H9 (cell line): ENCODE data around the gene PPM1H. TPM values are rescaled to one million over a fixed set of nuclear protein-coding genes. Genes with fewer than 3 reads are reported as not detected.

Experiments used
- DNase-seq: peaks from one replicate; pipeline ENCODE4 v3.0.0-alpha.2; 2017
- H2AFZ ChIP-seq: one replicate; pipeline ENCODE4 v1.6.1; 2013; ENCODE audit warnings: mild to moderate bottlenecking, low read length, control low read depth, moderate library complexity
- H2AK5ac ChIP-seq: 2 replicates; pipeline ENCODE4 v1.6.1; 2013; ENCODE audit warnings: low read length, control low read depth, mixed read lengths; ENCODE audit not compliant: insufficient read length
- H2BK120ac ChIP-seq: one replicate; pipeline ENCODE4 v1.6.1; 2013; ENCODE audit warnings: low read depth, mild to moderate bottlenecking, low read length, control low read depth, inconsistent platforms; ENCODE audit not compliant: poor library complexity, severe bottlenecking
- H2BK12ac ChIP-seq: 2 replicates; pipeline ENCODE4 v1.6.1; 2013; ENCODE audit warnings: low read length, control low read depth, mixed read lengths, low read depth; ENCODE audit not compliant: insufficient read length
- H2BK15ac ChIP-seq: 2 replicates; pipeline ENCODE4 v1.6.1; 2013; ENCODE audit warnings: low read depth, low read length, control low read depth
- H2BK20ac ChIP-seq: one replicate; pipeline ENCODE4 v1.6.1; 2013; ENCODE audit warnings: low read depth, mild to moderate bottlenecking, low read length, control low read depth, inconsistent platforms; ENCODE audit not compliant: poor library complexity, severe bottlenecking
- H2BK5ac ChIP-seq: 2 replicates; pipeline ENCODE4 v1.6.1; 2013; ENCODE audit warnings: low read length, control low read depth, mixed read lengths; ENCODE audit not compliant: insufficient read length
- H3K14ac ChIP-seq: 2 replicates; pipeline ENCODE4 v1.6.1; 2013; ENCODE audit warnings: low read length, control low read depth; ENCODE audit not compliant: insufficient read depth
- H3K18ac ChIP-seq: 2 replicates; pipeline ENCODE4 v1.6.1; 2013; ENCODE audit warnings: low read depth, mild to moderate bottlenecking, mixed read lengths, low read length, control low read depth; ENCODE audit not compliant: insufficient read length
- H3K23ac ChIP-seq: 2 replicates; pipeline ENCODE4 v1.6.1; 2013; ENCODE audit warnings: low read length, control low read depth, mixed read lengths, low read depth; ENCODE audit not compliant: insufficient read length
- H3K23me2 ChIP-seq: 2 replicates; pipeline ENCODE4 v1.6.1; 2013; ENCODE audit warnings: low read depth, mild to moderate bottlenecking, mixed read lengths, low read length, control low read depth; ENCODE audit not compliant: insufficient read length, poor library complexity, severe bottlenecking
- H3K27ac ChIP-seq: 2 replicates; pipeline ENCODE4 v1.5.1; 2013; ENCODE audit warnings: low read length, control low read depth, mixed read lengths, low read depth; ENCODE audit not compliant: insufficient read length
- H3K27me3 ChIP-seq: 2 replicates; pipeline ENCODE4 v1.6.1; 2013; ENCODE audit warnings: low read length, control low read depth, inconsistent platforms; ENCODE audit not compliant: insufficient read depth
- H3K4ac ChIP-seq: 2 replicates; pipeline ENCODE4 v1.6.1; 2013; ENCODE audit warnings: low read depth, mild to moderate bottlenecking, control low read depth, inconsistent platforms, low read length, moderate library complexity
- H3K4me1 ChIP-seq: 2 replicates; pipeline ENCODE4 v1.6.1; 2013; ENCODE audit warnings: low read length, control low read depth, inconsistent platforms; ENCODE audit not compliant: insufficient read depth
- H3K4me2 ChIP-seq: 2 replicates; pipeline ENCODE4 v1.6.1; 2013; ENCODE audit warnings: low read length, control low read depth, mixed read lengths; ENCODE audit not compliant: insufficient read length, insufficient read depth
- H3K56ac ChIP-seq: 2 replicates; pipeline ENCODE4 v1.6.1; 2013; ENCODE audit warnings: low read depth, mild to moderate bottlenecking, mixed read lengths, low read length, control low read depth; ENCODE audit not compliant: insufficient read length
- H3K79me1 ChIP-seq: 2 replicates; pipeline ENCODE4 v1.6.1; 2013; ENCODE audit warnings: low read depth, mild to moderate bottlenecking, moderate library complexity, low read length, control low read depth, inconsistent platforms; ENCODE audit not compliant: insufficient read depth, poor library complexity, severe bottlenecking
- H3K79me2 ChIP-seq: 2 replicates; pipeline ENCODE4 v1.6.1; 2013; ENCODE audit warnings: low read length, control low read depth, inconsistent platforms; ENCODE audit not compliant: insufficient read depth
- H3K9ac ChIP-seq: 2 replicates; pipeline ENCODE4 v1.6.1; 2013; ENCODE audit warnings: low read length, control low read depth, mixed read lengths; ENCODE audit not compliant: insufficient read length; ENCODE audit errors: extremely low read depth
- H3K9me3 ChIP-seq: one replicate; pipeline ENCODE4 v1.6.1; 2013; ENCODE audit warnings: low read depth, low read length, inconsistent platforms; ENCODE audit not compliant: control insufficient read depth
- H3T11ph ChIP-seq: one replicate; pipeline ENCODE4 v1.6.1; 2013; ENCODE audit warnings: mild to moderate bottlenecking, low read length, control low read depth, inconsistent platforms
- H4K20me1 ChIP-seq: one replicate; pipeline ENCODE4 v1.6.1; 2013; ENCODE audit not compliant: control insufficient read depth, insufficient read length, insufficient read depth
- H4K5ac ChIP-seq: 2 replicates; pipeline ENCODE4 v1.6.1; 2013; ENCODE audit warnings: low read depth, mild to moderate bottlenecking, mixed read lengths, low read length, control low read depth; ENCODE audit not compliant: insufficient read length
- H4K8ac ChIP-seq: replicated peaks from 2 replicates; pipeline ENCODE4 v1.6.1; 2013; ENCODE audit warnings: low read length, control low read depth, mixed read lengths, low read depth; ENCODE audit not compliant: insufficient read length
- H4K91ac ChIP-seq: 2 replicates; pipeline ENCODE4 v1.6.1; 2013; ENCODE audit warnings: low read depth, mild to moderate bottlenecking, moderate library complexity, mixed read lengths, low read length, control low read depth; ENCODE audit not compliant: insufficient read length
- H3K27ac Mint-ChIP-seq, 3 experiments: 2 replicates in 2 of 3; 3 replicates in 1 of 3; pipeline ENCODE4 v1.8.0; 2020 to 2021; ENCODE audit warnings: mixed read lengths in 3 of 3, mild to moderate bottlenecking in 1 of 3, moderate library complexity in 1 of 3
- H3K27me3 Mint-ChIP-seq: 2 replicates; pipeline ENCODE4 v1.8.0; 2021; ENCODE audit warnings: low read depth, mild to moderate bottlenecking, moderate library complexity, mixed read lengths
- H3K36me3 Mint-ChIP-seq, 3 experiments: 2 replicates in 2 of 3; 3 replicates in 1 of 3; pipeline ENCODE4 v1.8.0; 2020 to 2021; ENCODE audit warnings: low read depth in 3 of 3, mixed read lengths in 3 of 3; ENCODE audit not compliant: insufficient read depth in 1 of 3
- H3K4me1 Mint-ChIP-seq, 2 experiments: 2 replicates each; pipeline ENCODE4 v1.8.0; 2020; ENCODE audit warnings: mixed read lengths in 2 of 2
- H3K4me3 Mint-ChIP-seq, 2 experiments: 2 replicates in 1 of 2; 3 replicates in 1 of 2; pipeline ENCODE4 v1.8.0; 2020 to 2021; ENCODE audit warnings: mild to moderate bottlenecking in 2 of 2, mixed read lengths in 2 of 2, moderate library complexity in 1 of 2
- H3K9me3 Mint-ChIP-seq, 2 experiments: 2 replicates in 1 of 2; 3 replicates in 1 of 2; pipeline ENCODE4 v1.8.0; 2020; ENCODE audit warnings: mild to moderate bottlenecking in 2 of 2, mixed read lengths in 2 of 2, moderate library complexity in 1 of 2
- CTCF ChIP-seq: fragments of 200-600 bp; sonication (generic); conservative IDR thresholded peaks from 3 replicates; pipeline ENCODE4 v1.8.0; 2021; ENCODE audit warnings: antibody characterized with exemption, mild to moderate bottlenecking
- WGBS: extraction: QIAGEN DNeasy Blood & Tissue Kit; methylation state at CpG from one replicate; pipeline ENCODE4 v1.1.7; 2013; ENCODE audit warnings: missing lambda C conversion rate, low lambda C conversion rate, mixed read lengths; ENCODE audit not compliant: insufficient read length; ENCODE audit errors: extremely low coverage; 5-methylcytosine and 5-hydroxymethylcytosine counted together
- total RNA-seq: library from RNA; stranded (reverse); gene quantifications from 2 replicates; pipeline ENCODE4 v1.2.1, GENCODE V29; 2021

The PPM1H gene
- total RNA-seq, 1 experiment from 2014 or later, result 22.1 TPM

GRCh38 chr12:62694632-62695031, 240.3 kb downstream of the PPM1H start:
- no peak overlapping the region for H3K4ac ChIP-seq
- Mint-ChIP-seq H3K27ac (no peak overlapping the region), H3K27me3 (no peaks in the 10 kb centered on the region), H3K4me3 (no peak overlapping the region), H3K4me1 (peaks cover 5% of the 10 kb centered on the region in 2 experiments; a peak in 3 of 4 replicates), H3K36me3 (peaks cover 24 to 30% (median 27%) of the 10 kb centered on the region in 3 experiments), H3K9me3 (no peaks in the 10 kb centered on the region)
- no peaks in the 10 kb centered on the region for H4K20me1 ChIP-seq
- H3K9me3 ChIP-seq, result no peaks in the 10 kb centered on the region
- H2AK5ac ChIP-seq, result no peak overlapping the region
- H2AFZ ChIP-seq, result no peak overlapping the region
- no peak overlapping the region for H4K8ac ChIP-seq
- H2BK120ac ChIP-seq, result no peak overlapping the region
- no peak overlapping the region for H3K18ac ChIP-seq
- H2BK5ac ChIP-seq, result no peak overlapping the region
- TF ChIP-seq CTCF, result no peak
- no peak overlapping the region for H2BK15ac ChIP-seq
- no peaks in the 10 kb centered on the region for H3K79me1 ChIP-seq
- H3K27me3 ChIP-seq, result no peaks in the 10 kb centered on the region
- no peak overlapping the region for H3K27ac ChIP-seq
- no CpG with 5 or more reads among the region's 3 CpGs for WGBS
- no peak overlapping the region for H3T11ph ChIP-seq
- no peak overlapping the region for H4K91ac ChIP-seq
- DNase-seq, result no peak
- H3K4me1 ChIP-seq, result no peaks in the 10 kb centered on the region
- no peak overlapping the region for H2BK20ac ChIP-seq
- H2BK12ac ChIP-seq, result no peak overlapping the region
- no peaks in the 10 kb centered on the region for H3K79me2 ChIP-seq
- H4K5ac ChIP-seq, result no peak overlapping the region
- no peak overlapping the region for H3K56ac ChIP-seq
- H3K23ac ChIP-seq, result no peak overlapping the region
- H3K9ac ChIP-seq, result no peak overlapping the region
- H3K23me2 ChIP-seq, result no peaks in the 10 kb centered on the region
- no peak overlapping the region for H3K4me2 ChIP-seq
- H3K14ac ChIP-seq, result no peak overlapping the region
